Nephron (organoid): ENCODE results near the gene GPRC5D.

ENCODE experiments used
- H3K27ac Mint-ChIP-seq, 3 experiments: 2 replicates each; pipeline ENCODE4 v1.8.0; 2020; ENCODE audit warnings: mixed read lengths in 3 of 3, mild to moderate bottlenecking in 2 of 3, moderate library complexity in 1 of 3
- H3K27me3 Mint-ChIP-seq: 2 replicates; pipeline ENCODE4 v1.8.0; 2021; ENCODE audit warnings: low read depth, mild to moderate bottlenecking, moderate library complexity, mixed read lengths
- H3K36me3 Mint-ChIP-seq: 2 replicates; pipeline ENCODE4 v1.8.0; 2020; ENCODE audit warnings: low read depth, mixed read lengths
- H3K4me1 Mint-ChIP-seq: 2 replicates; pipeline ENCODE4 v1.8.0; 2020; ENCODE audit warnings: mixed read lengths
- H3K4me3 Mint-ChIP-seq, 3 experiments: 2 replicates each; pipeline ENCODE4 v1.8.0; 2020; ENCODE audit warnings: mild to moderate bottlenecking in 3 of 3, mixed read lengths in 3 of 3, moderate library complexity in 2 of 3
- H3K9me3 Mint-ChIP-seq: 2 replicates; pipeline ENCODE4 v1.8.0; 2020; ENCODE audit warnings: mixed read lengths
- CTCF ChIP-seq, 3 experiments: fragments of 200-600 bp; sonication (generic); IDR thresholded peaks; one replicate each; pipeline ENCODE4 v1.5.0; 2021; ENCODE audit warnings: antibody characterized with exemption in 3 of 3; ENCODE audit not compliant: unreplicated experiment in 3 of 3

GPRC5D gene

GRCh38 chr12:12947902-12948301, 4.1 kb downstream of the GPRC5D start:
- H3K4me1 Mint-ChIP-seq: no peaks in the 10 kb centered on the region
- TF ChIP-seq CTCF (IDR thresholded peaks at IDR 0.05; ENCODE audit: unreplicated experiment in 3 of 3): no peak
- H3K27me3 Mint-ChIP-seq: peaks cover 3% of the 10 kb centered on the region
- no peak overlapping the region for H3K27ac Mint-ChIP-seq
- peaks cover 4% of the 10 kb centered on the region for H3K36me3 Mint-ChIP-seq
- H3K9me3 Mint-ChIP-seq: no peaks in the 10 kb centered on the region
- no peak overlapping the region for H3K4me3 Mint-ChIP-seq

- Mint-ChIP-seq H3K27ac (no peak overlapping the region), H3K27me3 (peaks cover 4% of the 10 kb centered on the region), H3K36me3 (peaks cover 4% of the 10 kb centered on the region), H3K4me3 (no peak overlapping the region), H3K4me1 (no peaks in the 10 kb centered on the region), H3K9me3 (no peaks in the 10 kb centered on the region)
- TF ChIP-seq CTCF (IDR thresholded peaks at IDR 0.05; ENCODE audit: unreplicated experiment in 3 of 3): no peak
Measured at GRCh38 chr12:12946686-12947355, 5.1 kb downstream of the GPRC5D start.

DNA sequence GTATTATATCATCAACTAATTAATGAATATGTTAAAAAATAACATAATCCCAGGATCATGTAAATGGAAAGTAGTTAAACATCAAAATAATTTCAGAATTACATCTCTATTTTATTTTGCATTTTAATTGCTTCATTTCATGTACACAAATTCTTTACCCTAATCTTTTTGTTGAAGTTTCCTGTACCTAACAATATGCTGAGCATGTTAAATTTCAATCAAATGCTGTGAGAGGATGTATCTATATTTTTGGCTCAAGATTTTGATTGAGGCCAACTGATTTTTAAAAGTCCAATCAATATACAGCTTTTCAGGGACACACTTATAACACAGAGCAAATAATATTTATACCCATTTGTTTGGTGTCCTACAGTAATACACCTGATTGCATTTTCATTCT, 6.4 kb downstream of the GPRC5D start:
- Mint-ChIP-seq H3K9me3 (no peaks in the 10 kb centered on the region), H3K4me3 (no peak overlapping the region), H3K4me1 (no peaks in the 10 kb centered on the region), H3K27me3 (peaks cover 4% of the 10 kb centered on the region), H3K36me3 (peaks cover 4% of the 10 kb centered on the region), H3K27ac (no peak overlapping the region)
- no peak for TF ChIP-seq CTCF (IDR thresholded peaks at IDR 0.05; ENCODE audit: unreplicated experiment in 3 of 3)

DNA sequence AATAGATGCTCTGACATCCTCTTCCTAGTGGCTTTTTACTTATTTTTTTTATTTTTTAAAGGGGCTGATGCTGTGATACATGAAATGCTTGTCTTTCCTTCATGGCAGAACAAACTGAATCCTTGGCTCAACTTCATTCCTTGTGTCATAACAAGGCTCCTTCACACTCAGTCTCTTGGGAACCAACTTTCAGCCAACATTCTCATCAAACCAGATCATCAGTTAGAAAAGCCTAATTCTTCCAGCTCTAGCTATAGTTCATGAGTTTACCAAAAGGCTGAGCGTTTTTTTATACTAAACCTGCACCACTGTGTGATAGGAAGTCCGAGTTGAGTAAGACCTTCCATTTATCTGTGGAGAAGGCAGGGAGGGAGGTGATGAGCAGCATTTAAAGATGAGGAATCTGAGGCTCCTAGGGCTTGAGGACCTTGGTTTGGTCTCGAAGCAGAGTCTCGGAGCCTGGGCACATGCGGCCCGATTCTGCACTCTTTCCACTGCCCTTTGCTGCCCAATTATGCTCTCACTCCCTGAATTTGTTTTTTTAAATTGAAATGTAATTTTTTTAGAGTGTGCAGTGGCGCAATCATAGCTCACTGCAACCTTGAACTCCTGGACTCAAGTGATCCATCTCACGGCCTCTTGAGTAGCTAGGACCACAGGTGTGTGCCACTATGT, 8.2 kb downstream of the GPRC5D start:
- H3K9me3 Mint-ChIP-seq: no peaks in the 10 kb centered on the region
- no peak overlapping the region for H3K27ac Mint-ChIP-seq
- TF ChIP-seq CTCF (IDR thresholded peaks at IDR 0.05; ENCODE audit: unreplicated experiment in 3 of 3): no peak
- H3K36me3 Mint-ChIP-seq: no peaks in the 10 kb centered on the region
- no peak overlapping the region for H3K4me3 Mint-ChIP-seq
- H3K4me1 Mint-ChIP-seq: no peaks in the 10 kb centered on the region
- H3K27me3 Mint-ChIP-seq: peaks cover 10% of the 10 kb centered on the region

GRCh38 chr12:12941450-12942350, 10.3 kb downstream of the GPRC5D start:
- Mint-ChIP-seq H3K9me3 (no peaks in the 10 kb centered on the region), H3K27me3 (peaks cover 10% of the 10 kb centered on the region), H3K27ac (no peak overlapping the region), H3K4me3 (no peak overlapping the region), H3K4me1 (no peaks in the 10 kb centered on the region), H3K36me3 (no peaks in the 10 kb centered on the region)
- TF ChIP-seq CTCF (IDR thresholded peaks at IDR 0.05; ENCODE audit: unreplicated experiment in 3 of 3): no peak
